HG03457 (cell line): ENCODE data around the gene LARP4B.

ENCODE experiments used
- ATAC-seq: cut with Tn5 transposase; IDR thresholded peaks from one replicate; pipeline ENCODE4 v1.9.1; 2021; ENCODE audit warnings: moderate number of reproducible peaks; ENCODE audit not compliant: unreplicated experiment

Gene LARP4B

GRCh38 chr10:811379-812175 is 119.9 kb downstream of the LARP4B start:
- ATAC-seq: no peak

GRCh38 chr10:810351-810846 is 121.1 kb downstream of the LARP4B start:
- no peak for ATAC-seq

GRCh38 chr10:809671-810350 is 121.7 kb downstream of the LARP4B start:
- ATAC-seq: no peak

DNA sequence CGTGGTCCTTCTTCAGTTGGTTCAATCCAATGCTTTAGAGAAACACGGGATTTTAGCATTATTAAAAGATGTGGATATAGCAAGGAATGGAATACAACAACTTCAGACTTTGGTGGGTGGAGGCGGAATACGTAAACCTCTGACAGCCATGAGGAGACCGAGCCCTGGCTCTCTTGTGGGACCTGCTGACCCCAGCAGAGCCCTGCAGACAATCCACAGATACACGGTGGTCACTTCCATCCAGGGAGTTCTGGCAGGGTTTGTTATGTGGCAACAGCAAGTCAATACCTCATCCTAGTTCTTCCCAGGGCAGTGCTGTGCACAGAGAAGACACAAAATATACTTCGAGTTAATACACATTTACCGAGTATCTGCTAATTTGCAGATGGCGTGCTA is 123.5 kb downstream of the LARP4B start:
- no peak for ATAC-seq

DNA sequence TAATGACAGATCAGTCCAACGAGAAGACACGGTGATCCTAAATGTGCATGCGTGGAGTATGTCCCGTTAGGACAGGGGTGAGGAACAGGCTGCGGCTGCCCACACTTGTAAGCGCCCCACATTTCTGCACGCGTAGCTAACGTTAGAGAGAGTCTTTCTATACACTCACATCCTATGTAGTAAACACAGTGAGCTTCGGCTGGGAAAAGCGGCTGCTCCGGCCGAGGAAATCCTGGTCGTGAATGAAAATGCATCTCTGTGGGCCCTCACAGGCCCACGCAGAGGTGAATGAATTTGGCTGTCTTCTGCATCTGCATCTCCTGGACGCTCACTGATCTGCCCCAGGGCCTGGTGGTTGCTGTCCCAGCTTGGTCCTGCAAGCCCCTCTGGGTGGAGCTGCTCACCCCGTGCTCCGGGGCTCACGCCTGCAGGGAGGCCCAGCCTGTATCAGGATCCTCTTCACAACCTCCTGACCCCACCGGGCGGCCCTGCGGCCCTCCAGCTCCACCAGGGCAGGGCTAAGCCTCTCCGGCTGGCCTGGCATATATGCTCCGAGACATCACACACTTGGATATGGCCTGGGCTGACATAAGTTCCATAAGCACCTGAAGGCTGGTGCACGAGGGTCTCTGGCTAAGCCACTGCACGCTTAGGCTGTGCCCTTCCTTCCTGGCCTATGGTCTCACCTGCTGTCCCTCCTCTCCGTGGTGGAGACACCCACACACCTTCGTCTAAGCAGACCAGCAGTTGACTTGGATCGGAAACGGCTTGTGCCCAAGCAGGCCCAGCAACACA is 124.1 kb downstream of the LARP4B start:
- no peak for ATAC-seq

- no peak for ATAC-seq
Measured at GRCh38 chr10:806451-807162, 124.9 kb downstream of the LARP4B start.

DNA sequence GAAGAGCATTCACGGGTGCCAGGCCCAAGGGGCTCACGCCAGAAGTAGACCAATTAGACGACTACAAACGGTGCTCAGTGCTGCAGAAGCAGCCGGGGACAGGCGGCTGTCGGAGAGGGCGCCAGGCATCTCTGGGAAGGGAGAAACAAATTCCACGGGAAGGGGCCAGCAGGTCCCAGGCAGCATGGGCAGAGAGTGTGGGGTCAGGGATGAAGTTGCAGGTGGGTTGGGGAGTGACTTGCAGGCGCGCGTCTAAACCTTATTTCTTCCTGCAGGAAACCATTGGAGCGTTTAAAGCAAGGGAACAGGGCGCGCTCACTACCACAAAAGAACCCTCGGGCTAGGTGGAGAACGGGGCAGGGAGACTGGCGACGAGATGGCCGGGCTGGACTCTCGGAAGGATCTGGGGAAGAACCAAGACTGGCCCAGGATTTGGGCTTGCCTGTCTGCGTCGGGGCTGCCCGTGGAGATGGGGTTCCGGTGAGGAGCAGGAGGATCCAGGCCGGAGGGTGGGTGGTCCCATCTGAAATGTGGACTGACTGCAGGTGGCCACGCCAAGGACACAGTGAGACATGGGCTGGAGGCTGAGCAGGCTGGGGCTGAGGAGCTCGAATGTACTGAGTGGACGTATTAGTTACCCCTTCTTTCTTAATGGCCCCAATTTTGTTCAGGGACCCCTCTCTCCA is 125.7 kb downstream of the LARP4B start:
- no peak for ATAC-seq

DNA sequence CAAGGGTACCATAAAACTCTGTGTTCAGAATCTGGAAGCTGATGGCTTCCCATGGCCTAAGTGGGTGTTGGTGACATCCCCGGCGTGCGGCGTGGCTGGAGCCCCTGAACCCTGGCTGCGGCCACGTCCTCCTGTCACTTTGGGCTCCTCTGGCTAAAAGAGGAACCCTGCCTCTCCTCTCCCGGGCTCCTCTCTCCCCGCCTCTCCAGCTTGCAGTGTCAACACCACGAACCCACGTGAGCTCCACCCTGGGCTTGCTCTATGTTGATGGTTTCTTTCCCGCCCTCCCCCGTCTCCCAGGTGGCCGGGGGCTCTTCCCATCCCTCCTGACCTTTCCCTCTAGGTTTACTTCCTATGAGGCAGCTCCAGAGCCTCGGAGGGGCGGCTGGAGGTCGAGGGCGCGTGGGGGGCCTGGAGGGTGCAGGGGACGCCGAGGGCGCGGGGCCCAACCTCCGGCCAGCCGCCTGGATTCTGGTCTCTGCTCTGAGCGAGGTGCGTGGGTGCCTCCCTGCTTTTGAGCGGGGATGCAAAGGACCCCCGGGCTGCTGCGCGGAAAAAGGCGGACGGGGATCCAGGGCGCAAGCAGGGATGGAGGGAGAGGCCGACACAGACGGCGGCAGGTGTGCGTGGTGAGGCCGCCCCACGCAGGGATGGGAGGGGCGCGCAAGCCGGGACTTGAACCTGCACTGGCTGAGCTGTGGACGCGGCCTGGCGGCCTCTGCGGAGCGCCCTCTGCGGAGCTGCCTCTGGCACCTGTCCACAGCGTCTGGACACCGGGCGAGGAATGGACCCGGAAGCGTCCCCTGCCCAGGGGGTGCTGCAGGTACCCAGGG is 126.5 kb downstream of the LARP4B start:
- no peak for ATAC-seq

DNA sequence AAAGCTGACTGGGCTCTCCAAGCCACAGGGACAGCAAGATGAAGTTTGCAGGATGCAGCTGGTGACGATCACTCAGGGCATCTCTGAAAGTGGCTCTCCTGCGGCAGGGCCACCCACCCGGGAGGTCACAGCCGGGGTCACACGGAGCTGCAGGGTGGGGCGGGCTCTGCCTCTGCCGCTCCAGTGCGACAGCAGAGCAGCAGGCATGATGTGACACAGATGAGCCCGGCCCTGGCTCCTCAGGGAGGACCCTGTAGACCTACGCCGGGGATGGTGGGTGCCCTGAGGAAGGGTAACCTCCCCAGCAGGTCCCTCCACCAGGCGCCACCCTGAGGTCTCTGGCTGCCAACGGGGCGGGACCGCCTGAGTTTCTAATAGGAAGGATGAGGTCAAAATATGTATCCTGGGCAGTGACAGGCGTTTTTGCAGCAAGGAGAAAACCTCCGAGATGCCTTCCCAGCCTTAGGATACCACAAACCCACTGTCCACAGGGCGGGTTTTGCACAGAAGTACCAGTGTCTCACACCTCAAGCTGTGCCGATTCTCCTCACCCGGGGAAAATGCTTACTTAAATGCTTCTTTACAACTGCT is 127.2 kb downstream of the LARP4B start:
- no peak for ATAC-seq

GRCh38 chr10:803041-803741 is 128.3 kb downstream of the LARP4B start:
- ATAC-seq: no peak

DNA sequence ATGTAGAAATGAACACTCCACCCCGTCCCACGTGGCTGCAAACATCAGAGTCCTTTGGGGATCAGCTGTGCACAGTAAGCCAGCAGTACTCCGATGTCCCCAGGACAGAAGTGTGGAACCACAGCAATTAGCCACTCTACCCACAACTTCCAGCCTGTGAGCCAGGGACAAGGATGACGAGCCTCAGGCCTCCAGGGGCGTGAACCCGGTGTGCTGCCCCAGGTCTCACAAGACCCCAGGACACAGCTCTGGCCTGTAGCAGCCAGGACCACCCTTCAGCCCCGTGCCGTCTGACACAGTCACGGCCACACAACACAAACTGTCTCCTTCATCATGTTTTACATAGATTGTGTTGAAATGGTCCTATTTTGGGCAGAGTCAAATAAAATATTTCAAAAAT is 129.0 kb downstream of the LARP4B start:
- no peak for ATAC-seq

GRCh38 chr10:797179-797578 is 134.3 kb downstream of the LARP4B start:
- no peak for ATAC-seq

- no peak for ATAC-seq
Measured at GRCh38 chr10:796233-796632, 135.3 kb downstream of the LARP4B start.

DNA sequence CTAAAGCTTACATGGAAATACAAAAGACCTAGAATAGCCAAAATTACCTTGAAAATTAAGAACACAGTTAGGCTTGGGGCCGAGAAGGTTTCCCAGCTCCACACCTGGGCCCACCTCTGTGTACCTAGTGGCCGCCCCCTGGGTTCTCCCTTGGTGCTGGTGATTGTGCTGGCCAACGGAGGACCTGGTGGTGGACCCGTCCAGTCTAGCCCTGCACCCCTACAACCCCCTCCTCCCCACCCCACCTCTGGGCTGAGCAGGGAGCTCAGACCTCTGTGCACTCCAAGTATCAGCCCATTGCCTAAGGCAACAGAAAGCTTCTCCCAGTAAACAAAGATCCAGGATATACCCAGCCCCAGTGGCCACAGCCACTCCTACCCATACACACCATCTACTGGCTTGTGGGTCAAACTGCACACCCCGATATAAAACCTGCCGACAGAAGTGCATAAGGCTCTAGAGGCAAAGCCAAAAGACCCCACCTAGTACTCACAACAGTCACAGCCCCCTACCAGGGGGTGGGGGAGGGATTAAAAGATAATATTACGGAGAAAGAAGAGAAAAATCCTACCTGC is 137.0 kb downstream of the LARP4B start:
- ATAC-seq: no peak

DNA sequence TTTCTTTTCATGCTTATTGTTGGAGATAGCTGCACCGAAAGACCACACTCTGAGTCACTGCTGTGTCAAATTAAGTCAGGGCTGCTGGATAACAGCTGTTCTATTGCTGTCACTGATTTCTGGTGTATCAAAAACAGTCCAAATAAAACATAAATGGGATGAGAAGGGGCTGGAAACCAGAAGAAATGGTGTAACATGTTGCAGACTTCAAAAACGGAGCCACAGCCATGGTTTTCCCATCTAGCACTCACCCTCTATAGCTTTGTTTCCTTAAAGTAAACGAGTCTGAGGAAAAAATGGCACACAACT is 138.8 kb downstream of the LARP4B start:
- no peak for ATAC-seq

DNA sequence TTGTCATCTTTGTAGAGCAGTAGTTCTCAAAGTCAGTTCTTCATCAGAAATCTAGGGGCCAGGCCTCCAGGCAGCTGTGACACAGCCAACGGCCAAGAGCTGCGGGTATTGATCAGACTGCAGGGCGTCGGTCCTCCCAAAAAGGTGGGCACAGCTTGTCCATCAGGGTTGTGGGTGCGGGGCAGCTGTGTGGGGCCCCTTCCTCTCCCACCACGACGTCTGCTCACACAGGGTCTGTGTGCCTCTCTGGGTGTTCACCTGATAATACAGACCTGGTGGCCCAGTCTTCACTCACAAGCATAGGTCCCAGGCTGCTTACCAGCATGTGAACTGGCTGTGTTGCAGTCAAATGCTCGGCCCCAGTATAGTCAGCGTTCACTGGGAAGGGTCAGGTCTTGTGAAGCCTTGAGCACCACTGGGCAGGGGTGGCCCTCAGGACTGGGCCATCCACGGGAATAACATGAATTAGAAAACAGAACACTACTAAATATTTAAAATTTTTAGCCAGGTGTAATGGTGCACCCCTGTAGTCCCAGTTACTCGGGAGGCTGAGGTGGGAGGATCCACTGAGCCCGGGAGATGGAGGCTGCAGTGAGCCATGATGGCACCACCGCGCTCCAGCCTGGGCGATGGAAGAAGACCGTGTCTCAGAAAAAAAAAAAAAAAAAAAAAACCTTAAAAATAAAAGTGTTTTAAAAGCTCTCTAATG is 139.3 kb downstream of the LARP4B start:
- ATAC-seq: no peak

DNA sequence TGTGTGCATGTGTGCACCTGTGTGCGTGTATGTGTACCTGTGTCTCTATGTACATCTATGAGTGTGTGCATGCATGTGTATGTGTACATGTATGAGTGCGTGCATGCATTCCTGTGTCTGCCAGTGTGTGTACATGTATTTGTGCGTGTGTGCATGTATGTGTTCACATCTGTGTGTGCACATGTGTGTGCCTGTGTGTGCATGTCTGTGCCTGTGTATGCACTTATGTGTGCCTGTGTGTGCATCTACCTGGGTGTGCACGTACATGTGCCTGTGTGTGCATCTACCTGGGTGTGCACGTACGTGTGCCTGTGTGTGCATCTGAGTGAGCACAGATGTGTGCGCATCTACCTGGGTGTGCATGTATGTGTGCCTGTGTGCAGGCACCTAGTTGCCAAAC is 139.9 kb downstream of the LARP4B start:
- no peak for ATAC-seq
